Gastroesophageal sphincter (tissue), 3 donors: Measurements from ENCODE around the gene CDC45.

ENCODE experiments used
- CTCF ChIP-seq, 4 experiments: fragments of 200-600 bp in 2 of 4; fragments of 450-650 bp in 2 of 4; sonication (generic) in 1 of 4; IDR thresholded peaks; one replicate each; pipeline ENCODE4 v1.5.1; 2017 to 2019; ENCODE audit warnings: antibody characterized with exemption in 4 of 4, mild to moderate bottlenecking in 2 of 4, moderate library complexity in 2 of 4
- EP300 ChIP-seq: sonication (generic); formaldehyde crosslinking; IDR thresholded peaks from one replicate; pipeline ENCODE4 v1.6.1; 2017; ENCODE audit warnings: antibody characterized with exemption, mild to moderate bottlenecking
- POLR2A ChIP-seq, 2 donors: fragments of 450-650 bp; IDR thresholded peaks; one replicate each; pipeline ENCODE4 v1.6.1; 2017; ENCODE audit warnings: antibody characterized with exemption in 2 of 2, mild to moderate bottlenecking in 2 of 2, moderate library complexity in 1 of 2
- POLR2AphosphoS5 ChIP-seq: sonication (generic); formaldehyde crosslinking; IDR thresholded peaks from one replicate; pipeline ENCODE4 v1.6.1; 2017; ENCODE audit warnings: antibody characterized with exemption

DNA sequence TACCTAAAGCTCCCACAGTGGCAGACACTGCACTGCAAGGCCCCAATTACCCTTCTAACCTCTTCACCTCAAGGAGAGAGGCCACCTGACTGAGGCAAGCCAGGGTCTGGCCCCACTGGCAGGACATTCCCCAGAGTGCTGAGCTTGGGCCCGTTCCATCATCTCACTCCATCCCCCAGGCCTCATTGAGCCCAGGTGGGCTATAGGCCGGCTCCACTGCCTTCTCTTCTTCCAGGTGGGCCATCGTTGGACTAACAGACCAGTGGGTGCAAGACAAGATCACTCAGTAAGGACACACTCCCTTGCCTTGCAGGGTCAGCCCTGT, 19.1 kb downstream of the CDC45 start:
- TF ChIP-seq CTCF (IDR thresholded peaks at IDR 0.05) (no peak), EP300 (no peak), POLR2A (IDR thresholded peaks at IDR 0.05) (no peak), POLR2AphosphoS5 (no peak)
